GM18868 (cell line): ENCODE results near the gene SLCO2B1.

Experiments used
- ATAC-seq: cut with Tn5 transposase; IDR thresholded peaks from one replicate; pipeline ENCODE4 v1.9.1; 2021; ENCODE audit warnings: mild to moderate bottlenecking, moderate library complexity; ENCODE audit not compliant: unreplicated experiment

SLCO2B1 gene

GRCh38 chr11:75160880-75161279, 10.0 kb downstream of the SLCO2B1 start:
- ATAC-seq, result no peak

- no peak for ATAC-seq
These were observed 10.7 kb downstream of the SLCO2B1 start for GRCh38 chr11:75161506-75162095.

GRCh38 chr11:75162954-75163353, 12.0 kb downstream of the SLCO2B1 start:
- no peak for ATAC-seq

GRCh38 chr11:75163921-75164849, 13.3 kb downstream of the SLCO2B1 start:
- ATAC-seq, result no peak

- ATAC-seq, result no peak
These were observed 14.8 kb downstream of the SLCO2B1 start for GRCh38 chr11:75165721-75166120.

- ATAC-seq, result no peak
These were observed 15.9 kb downstream of the SLCO2B1 start for GRCh38 chr11:75166791-75167190.

- ATAC-seq, result no peak
These were observed 16.7 kb downstream of the SLCO2B1 start for GRCh38 chr11:75167617-75168016.

- ATAC-seq, result no peak
These were observed 18.4 kb downstream of the SLCO2B1 start for GRCh38 chr11:75169101-75169885.

GRCh38 chr11:75170516-75171201, 19.8 kb downstream of the SLCO2B1 start:
- ATAC-seq, result no peak

GRCh38 chr11:75173336-75173735, 22.4 kb downstream of the SLCO2B1 start:
- ATAC-seq, result no peak

- ATAC-seq, result no peak
These were observed 24.0 kb downstream of the SLCO2B1 start for GRCh38 chr11:75174781-75175370.

GRCh38 chr11:75182664-75183063, 31.8 kb downstream of the SLCO2B1 start:
- ATAC-seq, result no peak

- ATAC-seq, result no peak
These were observed 33.1 kb downstream of the SLCO2B1 start for GRCh38 chr11:75184051-75184450.

GRCh38 chr11:75184757-75185425, 34.0 kb downstream of the SLCO2B1 start:
- ATAC-seq, result no peak

- no peak for ATAC-seq
These were observed 35.0 kb downstream of the SLCO2B1 start for GRCh38 chr11:75185866-75186265.

GRCh38 chr11:75186999-75187398, 36.1 kb downstream of the SLCO2B1 start:
- no peak for ATAC-seq

- ATAC-seq, result no peak
These were observed 37.8 kb downstream of the SLCO2B1 start for GRCh38 chr11:75188671-75189070.

- ATAC-seq, result no peak
These were observed 38.2 kb downstream of the SLCO2B1 start for GRCh38 chr11:75189108-75189507.

- ATAC-seq, result no peak
These were observed 39.0 kb downstream of the SLCO2B1 start for GRCh38 chr11:75189911-75190310.
